ENCODE results near the gene NTM. TPM values are rescaled to one million over a fixed set of nuclear protein-coding genes. Genes with fewer than 3 reads are reported as not detected.

The NTM gene
- total RNA-seq, 1 experiment from 2014 or later, result not detected

- Histone ChIP-seq H3K9ac (ENCODE audit: low read length) (no peak overlapping the region), H3K9me3 (ENCODE audit: control insufficient read depth in 1 of 2, insufficient read depth in 1 of 2, low read depth in 1 of 2, low read length in 2 of 2) (peaks cover 8 to 28% of the 10 kb centered on the region in 2 experiments; a peak in 2 of 4 replicates), H3K27ac (ENCODE audit: low read depth, low read length) (no peak overlapping the region), H4K20me1 (ENCODE audit: insufficient read depth) (no peaks in the 10 kb centered on the region), H3K36me3 (ENCODE audit: control insufficient read depth in 1 of 2, insufficient read depth in 2 of 2, low read length in 2 of 2) (no peaks in the 10 kb centered on the region), H3K4me1 (ENCODE audit: control insufficient read depth in 1 of 2, insufficient read depth in 2 of 2, low read length in 2 of 2) (no peaks in the 10 kb centered on the region), H3K4me2 (ENCODE audit: low read length) (no peak overlapping the region), H2AFZ (ENCODE audit: low read depth, low read length, poor library complexity, severe bottlenecking) (no peak overlapping the region), H3K27me3 (ENCODE audit: insufficient read depth, low read length) (no peaks in the 10 kb centered on the region), H3K9me2 (ENCODE audit: insufficient read depth) (no peaks in the 10 kb centered on the region), H3K4me3 (replicated peaks in 1 of 2; ENCODE audit: low read depth in 1 of 2, low read length in 2 of 2) (no peak overlapping the region), H3K79me2 (ENCODE audit: insufficient read depth, low read length) (no peaks in the 10 kb centered on the region)
- ChIA-PET CTCF (no interaction called here), POLR2A (no interaction called here), RAD21 (ENCODE audit: low non-redundant PET in 1 of 2, low total read pairs in 2 of 2, uncharacterized antibody in 2 of 2, unreplicated experiment in 2 of 2) (no interaction called here)
- no peak for TF ChIP-seq CTCF (IDR thresholded peaks at IDR 0.05 in 2 of 3, conservative IDR thresholded peaks at IDR 0.05 in 1 of 3; ENCODE audit: borderline replicate concordance in 1 of 3, insufficient read depth in 1 of 3, low read depth in 2 of 3, low read length in 2 of 3)
- TF ChIP-seq EZH2 (IDR thresholded peaks at IDR 0.05), result no peak
- TF ChIP-seq RAD21 (IDR thresholded peaks at IDR 0.05; ENCODE audit: low read depth), result no peak
- TF ChIP-seq CBX3 (IDR thresholded peaks at IDR 0.05; ENCODE audit: low read depth), result no peak
- no peak for TF ChIP-seq POLR2A (IDR thresholded peaks at IDR 0.05; ENCODE audit: borderline replicate concordance, extremely low read depth, insufficient read depth, insufficient read length)
- DNase-seq (ENCODE audit: low read depth, low spot score), result no peak
- no TSS peak for BruUV-seq (replicated peaks)
- intact Hi-C loops (cut with micrococcal nuclease), result no loop called here
- ATAC-seq, result no peak
Observed at GRCh38 chr11:132263241-132263640, 892.8 kb downstream of the NTM start.

- Histone ChIP-seq H3K9ac (ENCODE audit: low read length) (no peak overlapping the region), H3K36me3 (ENCODE audit: control insufficient read depth in 1 of 2, insufficient read depth in 2 of 2, low read length in 2 of 2) (no peaks in the 10 kb centered on the region), H3K4me3 (replicated peaks in 1 of 2; ENCODE audit: low read depth in 1 of 2, low read length in 2 of 2) (no peak overlapping the region), H2AFZ (ENCODE audit: low read depth, low read length, poor library complexity, severe bottlenecking) (no peak overlapping the region), H3K9me2 (ENCODE audit: insufficient read depth) (no peaks in the 10 kb centered on the region), H3K27ac (ENCODE audit: low read depth, low read length) (no peak overlapping the region), H4K20me1 (ENCODE audit: insufficient read depth) (no peaks in the 10 kb centered on the region), H3K4me2 (ENCODE audit: low read length) (no peak overlapping the region), H3K4me1 (ENCODE audit: control insufficient read depth in 1 of 2, insufficient read depth in 2 of 2, low read length in 2 of 2) (no peaks in the 10 kb centered on the region), H3K9me3 (ENCODE audit: control insufficient read depth in 1 of 2, insufficient read depth in 1 of 2, low read depth in 1 of 2, low read length in 2 of 2) (peaks cover 8 to 23% of the 10 kb centered on the region in 2 experiments; a peak in 2 of 4 replicates), H3K27me3 (ENCODE audit: insufficient read depth, low read length) (no peaks in the 10 kb centered on the region), H3K79me2 (ENCODE audit: insufficient read depth, low read length) (no peaks in the 10 kb centered on the region)
- no peak for DNase-seq (ENCODE audit: low read depth, low spot score)
- ATAC-seq, result no peak
- no TSS peak for BruUV-seq (replicated peaks)
- intact Hi-C loops (cut with micrococcal nuclease), result no loop called here
- ChIA-PET RAD21 (ENCODE audit: low non-redundant PET in 1 of 2, low total read pairs in 2 of 2, uncharacterized antibody in 2 of 2, unreplicated experiment in 2 of 2) (no interaction called here), POLR2A (no interaction called here), CTCF (no interaction called here)
- TF ChIP-seq POLR2AphosphoS5 (IDR thresholded peaks at IDR 0.05; ENCODE audit: low read depth, low read length) (no peak), RAD21 (IDR thresholded peaks at IDR 0.05; ENCODE audit: low read depth) (no peak), ZFX (IDR thresholded peaks at IDR 0.05) (no peak), SIN3A (IDR thresholded peaks at IDR 0.05; ENCODE audit: low read depth) (no peak), FOSL1 (IDR thresholded peaks at IDR 0.05; ENCODE audit: low read depth) (no peak), REST (IDR thresholded peaks at IDR 0.05; ENCODE audit: low read depth) (no peak), EZH2 (IDR thresholded peaks at IDR 0.05) (no peak), CBX3 (IDR thresholded peaks at IDR 0.05; ENCODE audit: low read depth) (no peak), EZH2phosphoT487 (IDR thresholded peaks at IDR 0.05; ENCODE audit: borderline replicate concordance) (no peak)
Observed at GRCh38 chr11:132263875-132264274, 893.5 kb downstream of the NTM start.

All from HCT116 (cell line).